Activated T-cell treated with anti-CD3 and anti-CD28 coated beads, Interleukin-2, amount 50 U/mL, for 24 hours (primary cell): ENCODE data around the gene CAPS2.

Source experiments
- DNase-seq: peaks from one replicate; pipeline ENCODE4 v3.0.0-alpha.2; 2020
- H3K27ac Mint-ChIP-seq: 2 replicates; pipeline ENCODE4 v1.8.0; 2020; ENCODE audit warnings: mild to moderate bottlenecking, mixed read lengths
- H3K27me3 Mint-ChIP-seq: 2 replicates; pipeline ENCODE4 v1.8.0; 2020; ENCODE audit warnings: mixed read lengths
- H3K36me3 Mint-ChIP-seq: 2 replicates; pipeline ENCODE4 v1.8.0; 2020; ENCODE audit warnings: low read depth, mixed read lengths
- H3K4me1 Mint-ChIP-seq: 2 replicates; pipeline ENCODE4 v1.8.0; 2020; ENCODE audit warnings: low read depth, mixed read lengths
- H3K4me3 Mint-ChIP-seq: 2 replicates; pipeline ENCODE4 v1.8.0; 2020; ENCODE audit warnings: mild to moderate bottlenecking, moderate library complexity, mixed read lengths
- H3K9me3 Mint-ChIP-seq: 2 replicates; pipeline ENCODE4 v1.8.0; 2020; ENCODE audit warnings: mixed read lengths

The CAPS2 gene

DNA sequence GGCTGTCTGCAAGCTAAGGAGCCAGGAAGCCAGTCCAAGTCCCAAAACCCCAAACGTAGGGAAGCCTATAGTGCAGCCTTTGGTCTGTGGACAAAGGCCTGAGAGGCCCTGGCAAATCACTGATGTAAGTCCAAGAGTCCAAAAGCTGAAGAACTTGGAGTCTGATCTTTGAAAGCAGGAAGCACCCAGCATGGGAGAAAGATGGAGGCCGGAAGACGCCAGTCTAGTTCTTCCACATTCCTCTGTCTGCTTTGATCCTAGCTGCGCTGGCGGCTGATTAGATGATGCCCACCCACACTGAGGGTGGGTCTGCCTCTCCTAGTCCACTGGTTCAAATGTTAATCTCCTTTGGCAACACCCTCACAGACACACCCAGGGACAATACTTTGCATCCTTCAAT lies 58.5 kb downstream of the CAPS2 start:
- DNase-seq, result no peak
- Mint-ChIP-seq H3K36me3 (no peaks in the 10 kb centered on the region), H3K4me1 (no peaks in the 10 kb centered on the region), H3K27ac (no peak overlapping the region), H3K9me3 (no peaks in the 10 kb centered on the region), H3K27me3 (no peaks in the 10 kb centered on the region), H3K4me3 (no peak overlapping the region)

DNA sequence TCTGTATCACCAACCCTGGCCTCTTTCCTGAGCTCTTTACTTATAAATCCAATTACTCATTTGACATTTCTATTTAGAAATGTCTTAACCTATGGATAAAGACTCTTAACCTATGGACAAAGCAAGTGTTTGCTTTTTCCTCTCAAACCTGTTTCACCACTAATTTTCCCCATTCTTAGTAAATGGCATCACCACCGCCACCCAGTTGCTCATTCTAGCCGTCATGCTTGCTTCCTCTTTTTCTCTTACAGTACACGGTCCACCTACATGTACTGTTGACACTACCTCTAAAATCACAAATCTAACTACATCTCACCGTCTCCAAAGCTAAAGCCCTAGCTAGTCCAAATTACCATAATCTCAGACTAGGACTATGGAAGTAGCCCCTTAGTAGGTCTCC lies 60.0 kb downstream of the CAPS2 start:
- H3K27me3 Mint-ChIP-seq, result no peaks in the 10 kb centered on the region
- no peaks in the 10 kb centered on the region for H3K4me1 Mint-ChIP-seq
- H3K27ac Mint-ChIP-seq, result no peak overlapping the region
- H3K9me3 Mint-ChIP-seq, result no peaks in the 10 kb centered on the region
- no peak for DNase-seq
- H3K4me3 Mint-ChIP-seq, result no peak overlapping the region
- H3K36me3 Mint-ChIP-seq, result no peaks in the 10 kb centered on the region

- no peaks in the 10 kb centered on the region for H3K27me3 Mint-ChIP-seq
- H3K27ac Mint-ChIP-seq, result no peak overlapping the region
- no peaks in the 10 kb centered on the region for H3K9me3 Mint-ChIP-seq
- H3K4me1 Mint-ChIP-seq, result no peaks in the 10 kb centered on the region
- H3K4me3 Mint-ChIP-seq, result no peak overlapping the region
- DNase-seq, result no peak
- H3K36me3 Mint-ChIP-seq, result no peaks in the 10 kb centered on the region
These were observed 60.9 kb downstream of the CAPS2 start for GRCh38 chr12:75269209-75269608.

DNA sequence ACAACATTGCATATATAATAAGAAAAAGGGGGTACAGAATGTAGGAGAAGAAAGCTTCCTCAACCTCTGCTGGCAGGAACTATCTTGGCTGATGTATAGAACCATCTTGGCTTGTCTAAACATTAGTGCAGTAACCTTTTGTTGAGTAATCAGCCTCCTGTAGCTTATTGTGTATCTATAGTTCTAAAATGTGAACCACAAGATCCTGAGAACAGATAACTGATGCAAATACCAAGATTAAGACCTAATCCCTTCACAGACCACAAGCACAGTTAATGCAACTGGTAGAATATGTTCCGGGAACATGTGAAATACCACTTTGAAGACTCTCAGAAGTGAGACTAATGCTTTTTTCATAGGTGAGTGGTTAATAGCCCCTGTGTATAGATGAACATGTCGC lies 69.8 kb downstream of the CAPS2 start:
- no peak for DNase-seq
- Mint-ChIP-seq H3K4me3 (no peak overlapping the region), H3K4me1 (peaks cover 12% of the 10 kb centered on the region), H3K27ac (no peak overlapping the region), H3K36me3 (no peaks in the 10 kb centered on the region), H3K9me3 (no peaks in the 10 kb centered on the region), H3K27me3 (no peaks in the 10 kb centered on the region)

- Mint-ChIP-seq H3K27ac (no peak overlapping the region), H3K27me3 (no peaks in the 10 kb centered on the region), H3K9me3 (no peaks in the 10 kb centered on the region), H3K4me3 (no peak overlapping the region), H3K36me3 (no peaks in the 10 kb centered on the region), H3K4me1 (peaks cover 12% of the 10 kb centered on the region)
- no peak for DNase-seq
These were observed 71.0 kb downstream of the CAPS2 start for GRCh38 chr12:75259143-75259542.

DNA sequence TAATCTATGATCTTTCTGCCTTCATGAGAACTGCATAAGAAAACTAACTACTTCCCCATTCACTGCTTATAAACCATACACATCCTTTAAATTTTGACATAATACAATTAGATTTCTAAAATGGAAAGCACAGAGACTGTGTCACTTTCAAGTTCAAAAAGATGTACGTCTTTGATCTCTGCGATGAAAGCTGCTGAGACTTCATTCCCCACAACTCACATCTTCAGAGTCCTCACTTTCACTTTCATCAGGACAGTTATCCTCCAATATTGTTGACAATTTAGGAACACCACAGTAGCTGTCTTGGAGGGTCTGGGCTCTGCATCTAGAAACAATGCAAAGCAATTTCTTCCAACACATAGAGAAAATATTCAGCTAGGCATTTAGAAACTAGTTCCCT lies 72.6 kb downstream of the CAPS2 start:
- Mint-ChIP-seq H3K36me3 (no peaks in the 10 kb centered on the region), H3K4me3 (no peak overlapping the region), H3K27me3 (peaks cover 4% of the 10 kb centered on the region), H3K4me1 (peaks cover 12% of the 10 kb centered on the region), H3K9me3 (no peaks in the 10 kb centered on the region), H3K27ac (no peak overlapping the region)
- no peak for DNase-seq

DNA sequence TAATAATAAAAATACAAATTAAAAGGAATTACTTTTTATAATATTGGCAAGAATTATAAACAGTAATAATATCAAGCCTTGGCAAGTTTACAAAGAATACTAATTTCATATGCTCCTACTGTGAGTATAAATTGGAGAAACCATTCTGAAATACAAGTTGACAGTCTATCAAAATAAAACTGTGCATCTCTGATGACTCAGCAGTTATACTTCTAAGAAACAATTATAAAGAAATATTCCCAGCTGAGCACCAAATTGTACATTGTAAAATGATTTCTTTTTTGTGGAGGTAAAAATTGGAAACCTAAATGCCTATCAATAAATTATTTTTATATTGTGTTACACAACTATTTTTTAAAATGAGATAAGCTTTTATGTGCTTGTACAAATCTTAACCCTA lies 85.0 kb downstream of the CAPS2 start:
- H3K27me3 Mint-ChIP-seq, result peaks cover 4% of the 10 kb centered on the region
- H3K4me3 Mint-ChIP-seq, result no peak overlapping the region
- no peak for DNase-seq
- H3K27ac Mint-ChIP-seq, result no peak overlapping the region
- H3K4me1 Mint-ChIP-seq, result no peaks in the 10 kb centered on the region
- no peaks in the 10 kb centered on the region for H3K36me3 Mint-ChIP-seq
- H3K9me3 Mint-ChIP-seq, result peaks cover 4% of the 10 kb centered on the region

GRCh38 chr12:75239987-75240386 lies 90.1 kb downstream of the CAPS2 start:
- DNase-seq, result no peak
- no peak overlapping the region for H3K27ac Mint-ChIP-seq
- H3K36me3 Mint-ChIP-seq, result no peaks in the 10 kb centered on the region
- peaks cover 4% of the 10 kb centered on the region for H3K27me3 Mint-ChIP-seq
- no peak overlapping the region for H3K4me3 Mint-ChIP-seq
- peaks cover 4% of the 10 kb centered on the region for H3K9me3 Mint-ChIP-seq
- no peaks in the 10 kb centered on the region for H3K4me1 Mint-ChIP-seq

GRCh38 chr12:75236206-75236605 lies 93.9 kb downstream of the CAPS2 start:
- DNase-seq, result no peak
- Mint-ChIP-seq H3K4me1 (no peaks in the 10 kb centered on the region), H3K4me3 (no peak overlapping the region), H3K36me3 (no peaks in the 10 kb centered on the region), H3K9me3 (peaks cover 4% of the 10 kb centered on the region), H3K27me3 (no peaks in the 10 kb centered on the region), H3K27ac (no peak overlapping the region)

DNA sequence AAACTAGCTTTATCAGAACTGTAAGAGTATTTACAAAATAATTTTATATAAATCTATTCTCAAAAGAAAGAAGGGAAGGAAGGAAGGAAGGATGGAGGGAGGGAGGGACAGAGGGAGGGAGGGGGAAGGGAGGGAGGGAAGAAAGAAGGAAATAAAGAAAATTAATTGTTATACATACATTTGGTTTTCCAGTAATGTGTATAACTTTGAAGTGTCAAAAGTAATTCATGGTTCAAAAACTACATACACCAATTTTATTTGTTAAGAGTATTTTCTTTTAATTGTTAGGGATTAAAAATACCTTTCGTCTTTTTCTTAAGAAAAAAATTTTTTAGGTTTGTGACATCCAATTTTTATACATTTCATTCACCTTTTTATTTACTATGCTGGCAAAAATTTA lies 103.0 kb downstream of the CAPS2 start:
- peaks cover 2% of the 10 kb centered on the region for H3K27me3 Mint-ChIP-seq
- H3K27ac Mint-ChIP-seq, result no peak overlapping the region
- no peaks in the 10 kb centered on the region for H3K36me3 Mint-ChIP-seq
- DNase-seq, result no peak
- no peaks in the 10 kb centered on the region for H3K4me1 Mint-ChIP-seq
- H3K4me3 Mint-ChIP-seq, result no peak overlapping the region
- H3K9me3 Mint-ChIP-seq, result peaks cover 4% of the 10 kb centered on the region
